Transverse colon (tissue), 4 donors: ENCODE results near the gene CELA3B. TPM values are rescaled to one million over a fixed set of nuclear protein-coding genes. Genes with fewer than 3 reads are reported as not detected.
A peak's percentile ranks its signal among the peaks of the same experiment; 100 is the strongest.
"Not testable (repeated sequence)": the region's sequence is repeated elsewhere in the genome, so short reads cannot be mapped to it uniquely, and the experiment has no call there.

ENCODE experiments used
- DNase-seq: peaks from one replicate; pipeline ENCODE4 v3.0.0-alpha.2; 2019
- H3K27ac ChIP-seq, 4 donors: fragments of 200-600 bp; sonication (generic); 2 replicates each; pipeline ENCODE4 v1.5.1; 2016 to 2018; ENCODE audit warnings: inconsistent platforms in 4 of 4
- H3K27me3 ChIP-seq: fragments of 200-600 bp; sonication (generic); 2 replicates; pipeline ENCODE4 v1.5.1; 2017; ENCODE audit warnings: inconsistent platforms
- H3K36me3 ChIP-seq, 4 donors: fragments of 200-600 bp; sonication (generic); 2 replicates each; pipeline ENCODE4 v1.5.1; 2017 to 2019; ENCODE audit warnings: inconsistent platforms in 4 of 4
- H3K4me1 ChIP-seq, 4 donors: fragments of 200-600 bp; sonication (generic); 2 replicates each; pipeline ENCODE4 v1.5.1; 2017 to 2020; ENCODE audit warnings: inconsistent platforms in 4 of 4
- H3K4me3 ChIP-seq, 4 donors: fragments of 200-600 bp; sonication (generic); 1 replicate in 1 of 4; 2 replicates in 3 of 4; pipeline versions ENCODE4 v1.5.1 to v1.6.1; 2017 to 2019; ENCODE audit warnings: inconsistent platforms in 4 of 4
- H3K9me3 ChIP-seq, 2 donors: fragments of 200-600 bp; sonication (generic); 2 replicates each; pipeline ENCODE4 v1.5.1; 2017 to 2019; ENCODE audit warnings: inconsistent platforms in 2 of 2
- CTCF ChIP-seq, 5 experiments: fragments of 200-600 bp in 3 of 5; fragments of 450-650 bp in 2 of 5; sonication (generic) in 3 of 5; IDR thresholded peaks; 1 replicate in 2 of 5; 2 replicates in 3 of 5; pipeline ENCODE4 v1.5.1; 2016 to 2017; ENCODE audit warnings: antibody characterized with exemption in 5 of 5, inconsistent platforms in 3 of 5, mild to moderate bottlenecking in 2 of 5, moderate library complexity in 1 of 5
- EP300 ChIP-seq: sonication (generic); formaldehyde crosslinking; IDR thresholded peaks from one replicate; pipeline ENCODE4 v1.6.1; 2017; ENCODE audit warnings: antibody characterized with exemption, low read depth
- POLR2A ChIP-seq: fragments of 450-650 bp; IDR thresholded peaks from one replicate; pipeline ENCODE4 v1.6.1; 2016; ENCODE audit warnings: antibody characterized with exemption, mild to moderate bottlenecking, moderate library complexity
- POLR2AphosphoS5 ChIP-seq, 3 donors: sonication (generic); formaldehyde crosslinking; IDR thresholded peaks; one replicate each; pipeline ENCODE4 v1.6.1; 2016; ENCODE audit warnings: antibody characterized with exemption in 3 of 3
- WGBS, 2 donors: methylation state at CpG; one replicate each; pipeline ENCODE4 v1.1.5; 2018; ENCODE audit warnings: low coverage in 1 of 2; 5-methylcytosine and 5-hydroxymethylcytosine counted together
- in situ Hi-C, 4 donors: fragments of 200-750 bp; cut with MboI; loops; one replicate each; pipeline versions ENCODE4 v1.15.0 to v1.15.1; 2017; ENCODE audit warnings: low sequenced_read_pairs in 3 of 4, low pct_ligation_motif_present in 1 of 4, low pct_unique_long_range_greater_than_20kb in 1 of 4
- intact Hi-C: fragments of 100-400 bp; cut with DNase I; formaldehyde crosslinking; loops from one replicate; pipeline ENCODE4 v1.15.1; 2023; ENCODE audit warnings: low total_unique reads
- total RNA-seq, 4 donors: library from RNA; depleted of rRNA; stranded (reverse); fragments of >200 nt; gene quantifications; one replicate each; pipeline ENCODE4 v1.1.0, GENCODE V29; 2016

CELA3B gene
- total RNA-seq, 4 donors from 2014 or later = not detected

DNA sequence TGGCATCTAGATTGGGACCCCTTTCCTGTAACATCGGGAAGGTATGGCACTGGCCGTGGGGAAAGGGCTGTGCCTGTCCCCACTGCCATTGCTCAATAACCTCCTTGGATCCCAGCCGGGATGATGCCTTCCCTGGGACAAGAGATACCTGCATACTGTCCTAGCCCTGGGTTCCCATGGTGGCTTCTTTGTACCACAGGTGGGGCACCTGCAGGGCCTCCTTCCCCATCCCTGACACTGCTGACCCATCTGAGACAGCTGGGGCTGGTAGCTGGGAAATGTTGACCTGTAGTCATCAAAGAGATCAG lies 19.8 kb downstream of the CELA3B start:
- DNase-seq, intact Hi-C loops, H3K36me3 ChIP-seq, in situ Hi-C loops, H3K27me3 ChIP-seq, H3K9me3 ChIP-seq: not testable (repeated sequence)
- Histone ChIP-seq H3K4me1 (peaks cover 0 to 14% (median 5%) of the 10 kb centered on the region in 4 donors), H3K4me3 (peak overlapping the region in 1 of 4 donors; percentile 3), H3K27ac (peak overlapping the region in 3 of 4 donors; percentile 67 to 75 (median 69))
- 47 to 63% methylated on average over 2 to 3 of the region's 3 CpGs for WGBS, 2 donors

GRCh38 chr1:21997891-21998623 lies 21.2 kb downstream of the CELA3B start:
- 38 to 75% methylated on average over 4 to 9 of the region's 9 CpGs for WGBS, 2 donors
- Histone ChIP-seq H3K27ac (peak overlapping the region in 3 of 4 donors; percentile 58 to 69 (median 67)), H3K4me1 (peaks cover 0 to 14% (median 5%) of the 10 kb centered on the region in 4 donors)
- H3K4me3 ChIP-seq, in situ Hi-C loops, intact Hi-C loops, H3K27me3 ChIP-seq, H3K9me3 ChIP-seq, H3K36me3 ChIP-seq, DNase-seq: not testable (repeated sequence)

DNA sequence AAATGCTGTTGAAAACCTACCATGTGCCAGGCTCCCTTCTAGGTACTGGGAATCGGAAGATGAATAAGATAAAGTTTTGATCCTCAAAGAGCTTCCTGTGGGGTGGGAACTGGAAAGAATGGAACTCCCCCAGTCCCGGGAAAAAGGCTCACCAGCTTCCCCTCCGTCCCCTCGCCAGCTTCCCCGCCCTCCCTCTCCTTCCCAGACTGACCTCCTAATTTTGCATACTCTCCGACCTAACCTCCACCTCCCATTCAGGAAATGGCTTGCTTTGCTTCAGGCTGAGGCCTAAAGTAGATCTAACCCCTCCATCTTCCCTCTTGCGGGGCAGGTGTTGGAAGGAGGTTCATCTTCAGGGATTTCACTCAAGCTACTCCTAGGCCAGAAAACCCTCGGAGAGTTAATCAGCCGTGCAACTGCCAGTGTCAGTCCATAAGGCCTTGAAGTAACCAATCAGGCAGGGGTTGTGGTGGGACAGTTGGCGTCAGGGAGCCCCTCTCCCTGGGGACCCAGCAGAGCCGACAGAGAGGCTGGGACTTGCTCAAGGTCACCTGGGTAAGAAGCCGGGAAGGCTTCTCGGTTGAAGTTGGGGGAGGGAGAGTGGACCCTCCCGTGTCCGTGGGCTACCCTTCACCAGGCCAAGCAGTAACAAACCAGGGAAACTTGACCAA lies 21.9 kb downstream of the CELA3B start:
- DNase-seq, H3K36me3 ChIP-seq, H3K27me3 ChIP-seq, H3K9me3 ChIP-seq, intact Hi-C loops, in situ Hi-C loops, H3K4me3 ChIP-seq: not testable (repeated sequence)
- H3K4me1 ChIP-seq = peaks cover 0 to 14% (median 5%) of the 10 kb centered on the region in 4 donors
- WGBS, 2 donors = 58% methylated on average over 6 of the region's 15 CpGs; no CpG with 5 or more reads in 1 of the 2 donors
- H3K27ac ChIP-seq = peak overlapping the region in 1 of 4 donors; percentile 58

DNA sequence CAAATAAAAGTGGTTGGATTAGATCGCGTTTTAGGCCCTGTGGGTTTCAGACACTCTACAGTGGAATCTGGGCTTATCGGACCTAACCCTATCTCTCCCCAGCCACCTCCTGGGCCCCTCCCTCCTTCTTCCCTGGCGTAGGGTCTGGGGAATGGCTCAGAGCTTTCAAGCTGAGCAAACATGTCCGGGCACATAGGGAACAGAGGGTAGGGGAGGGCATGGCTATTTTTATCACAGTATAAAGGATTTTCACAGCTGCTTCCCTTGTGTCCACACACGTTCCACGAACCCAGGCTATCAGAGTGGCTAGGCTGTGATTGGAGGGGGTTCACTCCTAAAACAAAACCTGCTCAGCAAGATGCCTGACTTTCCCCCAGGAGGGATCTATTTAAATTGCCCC lies 22.8 kb downstream of the CELA3B start:
- DNase-seq, H3K9me3 ChIP-seq, H3K27me3 ChIP-seq, in situ Hi-C loops, H3K36me3 ChIP-seq, H3K4me3 ChIP-seq, H3K27ac ChIP-seq, intact Hi-C loops: not testable (repeated sequence)
- peaks cover 0 to 14% (median 5%) of the 10 kb centered on the region in 4 donors for H3K4me1 ChIP-seq
- WGBS, 2 donors = 28% methylated on average over 3 of the region's 7 CpGs; no CpG with 5 or more reads in 1 of the 2 donors

DNA sequence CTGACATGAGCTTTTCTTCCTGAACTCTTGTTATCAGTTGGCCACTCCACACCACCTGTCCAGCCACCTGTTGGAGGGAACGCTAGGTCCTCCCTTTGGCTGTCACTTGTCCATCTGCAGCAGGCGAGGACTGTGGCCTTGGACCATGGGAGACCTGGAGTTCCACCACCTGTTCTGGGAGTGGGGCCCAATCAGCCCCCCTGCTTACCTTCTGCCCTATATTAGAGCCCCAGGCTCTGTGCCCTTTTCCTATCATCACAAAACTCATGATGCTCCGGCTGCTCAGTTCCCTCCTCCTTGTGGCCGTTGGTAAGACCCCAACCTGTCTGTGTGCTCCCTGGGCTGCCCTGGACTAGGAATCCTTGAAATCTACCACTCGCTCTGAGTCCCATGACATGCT lies 24.6 kb downstream of the CELA3B start, which contains the start of gene CELA3A:
TSS of gene CELA3A (plus strand) at position 249 of the 400 bp plus-strand sequence. CDS start at position 267, 18 bp downstream.
- intact Hi-C loops (no loop called here), in situ Hi-C loops (no loop called here)
- DNase-seq = no peak
- Histone ChIP-seq H3K9me3 (no peaks in the 10 kb centered on the region), H3K4me3 (no peak within 1 kb of the TSS), H3K27ac (no peak within 1 kb of the TSS), H3K4me1 (peaks cover 0 to 12% (median 5%) of the 10 kb centered on the region in 4 donors), H3K27me3 (no peaks in the 10 kb centered on the region), H3K36me3 (no peaks in the 10 kb centered on the region)
- TF ChIP-seq POLR2AphosphoS5 (IDR thresholded peaks at IDR 0.05) = no peak
- TF ChIP-seq EP300 = no peak
- no peak for TF ChIP-seq POLR2A
- TF ChIP-seq CTCF (IDR thresholded peaks at IDR 0.05) = no peak
- WGBS, 2 donors = 71 to 92% methylated on average over 4 to 5 of the region's 5 CpGs

GRCh38 chr1:22002461-22002860 lies 25.6 kb downstream of the CELA3B start:
- in situ Hi-C loops, H3K27me3 ChIP-seq: not testable (repeated sequence)

DNA sequence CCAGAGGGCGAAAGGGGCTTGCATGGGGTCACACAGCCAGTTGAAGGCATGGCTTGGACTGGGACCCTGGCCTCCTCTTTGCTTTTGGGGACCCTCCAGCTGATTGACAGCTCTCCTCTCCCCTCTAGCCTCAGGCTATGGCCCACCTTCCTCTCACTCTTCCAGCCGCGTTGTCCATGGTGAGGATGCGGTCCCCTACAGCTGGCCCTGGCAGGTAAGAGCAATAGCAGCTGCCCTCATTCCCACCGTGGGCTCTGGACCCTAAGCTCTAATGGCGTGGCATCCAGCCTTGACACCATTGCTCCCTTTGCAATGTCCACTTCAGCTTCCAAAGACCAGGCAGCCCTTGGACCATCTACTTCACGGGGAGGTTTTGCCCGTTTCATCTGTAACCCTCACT lies 26.1 kb downstream of the CELA3B start:
- H3K27ac ChIP-seq, H3K4me3 ChIP-seq, H3K36me3 ChIP-seq, H3K4me1 ChIP-seq, in situ Hi-C loops, DNase-seq, H3K27me3 ChIP-seq, H3K9me3 ChIP-seq, intact Hi-C loops: not testable (repeated sequence)
- WGBS, 2 donors = 83% methylated on average over 8 of the region's 8 CpGs; no CpG with 5 or more reads in 1 of the 2 donors

More at GRCh38 chr1:22002461-22002860, 25.6 kb downstream of the CELA3B start:
- H3K4me1 ChIP-seq, H3K4me3 ChIP-seq, DNase-seq, H3K27ac ChIP-seq, H3K36me3 ChIP-seq, intact Hi-C loops, H3K9me3 ChIP-seq: not testable (repeated sequence)
- 44% methylated on average over 2 of the region's 5 CpGs; no CpG with 5 or more reads in 1 of the 2 donors for WGBS, 2 donors

DNA sequence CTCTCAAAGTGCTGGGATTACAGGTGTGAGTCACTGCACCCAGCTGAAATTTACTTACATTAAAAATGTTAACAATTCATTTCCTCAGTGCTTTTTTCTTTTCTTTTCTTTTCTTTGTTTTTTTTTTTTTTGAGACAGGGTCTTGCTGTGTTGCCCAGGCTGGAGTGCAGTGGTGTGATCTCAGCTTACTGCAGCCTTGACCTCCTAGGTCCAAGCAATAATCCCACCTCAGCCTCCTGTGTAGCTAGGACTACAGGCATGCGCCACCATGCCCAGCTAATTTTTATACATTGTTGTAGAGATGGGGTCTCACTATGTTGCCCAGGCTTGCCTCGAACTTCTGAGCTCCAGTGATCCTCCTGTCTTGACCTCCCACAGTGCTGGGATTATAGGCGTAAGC lies 27.1 kb downstream of the CELA3B start:
- H3K9me3 ChIP-seq, H3K36me3 ChIP-seq, H3K27me3 ChIP-seq, DNase-seq, H3K4me3 ChIP-seq, H3K27ac ChIP-seq, in situ Hi-C loops, H3K4me1 ChIP-seq: not testable (repeated sequence)
- intact Hi-C loops = loop anchor here (2.0 kb wide), 1 partner anchor 17 kb away; no protein-coding TSS in a partner anchor
- 93% methylated on average over 3 of the region's 3 CpGs; no CpG with 5 or more reads in 1 of the 2 donors for WGBS, 2 donors
